SJCRH30 (cell line): ENCODE data around the gene APBB2. TPM values are rescaled to one million over a fixed set of nuclear protein-coding genes. Genes with fewer than 3 reads are reported as not detected.

ENCODE experiments used
- DNase-seq, 2 experiments: peaks; one replicate each; pipeline ENCODE4 v3.0.0-alpha.2; 2015 to 2020
- H3K27ac ChIP-seq: fragments of 250-450 bp; sonication (Bioruptor Pico); 2 replicates; pipeline ENCODE4 v1.5.1; 2020; ENCODE audit warnings: mild to moderate bottlenecking, moderate library complexity
- H3K27me3 ChIP-seq: fragments of 250-450 bp; sonication (Bioruptor Pico); 2 replicates; pipeline ENCODE4 v1.5.1; 2020; ENCODE audit warnings: mild to moderate bottlenecking, moderate library complexity
- H3K36me3 ChIP-seq: fragments of 250-450 bp; sonication (Bioruptor Pico); 2 replicates; pipeline ENCODE4 v1.5.1; 2020; ENCODE audit warnings: mild to moderate bottlenecking, moderate library complexity
- H3K4me1 ChIP-seq: fragments of 250-450 bp; sonication (Bioruptor Pico); 2 replicates; pipeline ENCODE4 v1.5.1; 2020; ENCODE audit warnings: mild to moderate bottlenecking, moderate library complexity
- H3K4me3 ChIP-seq: fragments of 250-450 bp; sonication (Bioruptor Pico); 2 replicates; pipeline ENCODE4 v1.5.1; 2020; ENCODE audit warnings: mild to moderate bottlenecking, moderate library complexity
- H3K9me3 ChIP-seq: fragments of 250-450 bp; sonication (Bioruptor Pico); replicated peaks from 2 replicates; pipeline ENCODE4 v1.5.1; 2020; ENCODE audit warnings: mild to moderate bottlenecking, moderate library complexity
- total RNA-seq: library from RNA; depleted of rRNA; stranded (reverse); fragments of >200 nt; shearing (Covaris generic); gene quantifications from 2 replicates; pipeline ENCODE4 v1.2.3, GENCODE V29; 2014

The APBB2 gene
- total RNA-seq, 1 experiment from 2014 or later = 89.7 TPM

DNA sequence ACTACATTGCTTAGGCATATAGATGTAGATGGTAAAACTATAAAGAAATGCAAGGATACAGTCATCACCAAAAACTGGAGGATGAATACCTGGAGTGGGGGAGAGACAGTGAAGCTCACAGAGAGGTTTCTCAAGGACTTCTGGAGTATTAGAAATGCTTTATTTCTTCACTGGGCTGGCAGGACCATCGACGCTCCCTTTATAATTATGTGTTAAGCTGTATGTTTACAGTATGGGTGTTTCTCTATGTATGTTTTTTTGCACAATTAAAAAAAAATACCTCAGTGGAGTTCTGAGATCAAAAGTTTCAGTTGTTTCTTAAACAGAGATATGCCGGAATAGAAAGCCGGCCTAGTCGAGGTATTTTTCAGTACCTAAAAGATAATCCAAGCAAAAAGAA, 263.3 kb downstream of the APBB2 start:
- Histone ChIP-seq H3K4me1 (no peaks in the 10 kb centered on the region), H3K4me3 (no peak overlapping the region), H3K9me3 (no peaks in the 10 kb centered on the region), H3K27me3 (no peaks in the 10 kb centered on the region), H3K27ac (no peak overlapping the region), H3K36me3 (peaks cover 2% of the 10 kb centered on the region; the same call in 1 of the 2 replicates)
- no peak for DNase-seq

DNA sequence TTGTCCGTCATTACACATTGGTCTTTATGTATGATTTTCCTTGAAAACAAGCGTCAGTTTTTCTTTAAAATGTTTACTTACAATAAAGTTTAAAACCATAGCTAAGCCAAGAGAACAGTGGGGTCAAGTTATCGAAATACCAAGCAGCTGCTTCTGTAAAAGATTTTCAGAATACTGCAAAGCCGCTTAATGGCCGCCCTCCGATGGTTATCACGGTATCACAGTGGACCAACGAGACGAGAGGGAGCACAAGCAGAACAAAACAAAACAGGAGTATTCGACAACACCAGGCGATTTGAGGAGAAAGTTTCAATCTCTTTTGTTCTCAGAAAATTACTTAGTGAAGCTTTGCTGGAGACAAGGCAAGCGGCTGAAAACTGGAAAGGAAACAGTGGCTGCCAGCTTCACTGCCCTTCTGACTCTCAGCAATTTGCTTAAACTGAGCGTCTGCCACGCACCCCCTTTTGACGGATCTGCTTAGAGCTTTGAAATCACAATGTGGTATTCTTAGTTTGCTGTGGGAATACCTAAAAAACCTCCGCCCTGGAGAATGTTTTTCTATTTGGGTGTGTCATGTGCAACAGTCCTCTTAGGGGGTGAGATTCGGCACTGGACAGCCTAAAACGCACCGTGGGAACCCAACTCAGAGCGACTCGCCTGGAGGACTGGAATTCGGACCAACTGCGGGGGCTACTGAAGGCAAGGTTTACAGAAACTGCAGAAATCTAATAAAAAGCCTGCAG, 264.8 kb downstream of the APBB2 start:
- no peaks in the 10 kb centered on the region for H3K27me3 ChIP-seq
- no peaks in the 10 kb centered on the region for H3K4me1 ChIP-seq
- H3K27ac ChIP-seq = no peak overlapping the region
- no peak overlapping the region for H3K4me3 ChIP-seq
- H3K36me3 ChIP-seq = peaks cover 2% of the 10 kb centered on the region
- H3K9me3 ChIP-seq = no peaks in the 10 kb centered on the region
- no peak for DNase-seq

DNA sequence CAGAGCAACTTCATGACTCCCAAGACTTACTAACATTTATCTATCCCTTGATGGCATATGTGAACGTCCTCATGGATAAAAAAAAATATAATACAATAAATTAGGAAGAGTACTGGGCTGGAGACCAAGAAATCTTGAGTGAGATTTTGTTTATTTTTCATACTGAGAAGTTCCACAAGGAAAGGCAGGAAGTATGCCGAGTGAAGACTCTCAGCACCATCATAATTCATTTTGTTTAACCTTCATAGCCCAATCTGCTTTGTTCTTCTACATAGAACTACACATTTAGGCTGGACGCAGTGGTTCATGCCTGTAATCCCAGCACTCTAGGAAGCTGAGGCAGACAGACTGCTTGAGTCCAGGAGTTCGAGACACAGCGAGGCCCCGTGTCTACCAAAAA, 266.3 kb downstream of the APBB2 start:
- DNase-seq = no peak
- no peak overlapping the region for H3K27ac ChIP-seq
- peaks cover 5% of the 10 kb centered on the region for H3K36me3 ChIP-seq
- no peaks in the 10 kb centered on the region for H3K27me3 ChIP-seq
- H3K4me1 ChIP-seq = no peaks in the 10 kb centered on the region
- no peaks in the 10 kb centered on the region for H3K9me3 ChIP-seq
- H3K4me3 ChIP-seq = no peak overlapping the region

DNA sequence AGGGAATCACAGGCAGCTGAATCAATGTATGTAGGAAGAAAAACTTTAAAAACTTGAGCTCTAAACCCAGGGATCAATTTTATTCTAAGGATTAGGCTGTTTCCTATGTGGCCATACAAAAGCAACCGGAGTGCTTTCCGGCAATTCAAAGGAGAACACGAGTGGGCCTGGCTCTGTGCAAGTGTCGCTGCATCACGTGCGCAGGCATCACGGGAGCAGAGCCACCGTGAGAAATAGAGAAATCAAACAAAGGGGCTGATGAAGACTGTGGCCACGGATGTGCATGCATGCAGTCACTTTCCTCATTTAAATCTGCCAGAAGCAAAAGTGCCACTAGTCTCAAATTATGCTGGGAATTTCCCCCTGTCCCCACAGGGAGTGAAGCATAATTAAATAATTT, 267.7 kb downstream of the APBB2 start:
- no peak overlapping the region for H3K27ac ChIP-seq
- no peaks in the 10 kb centered on the region for H3K4me1 ChIP-seq
- H3K4me3 ChIP-seq = no peak overlapping the region
- H3K27me3 ChIP-seq = no peaks in the 10 kb centered on the region
- H3K36me3 ChIP-seq = peaks cover 7% of the 10 kb centered on the region
- no peak for DNase-seq
- no peaks in the 10 kb centered on the region for H3K9me3 ChIP-seq

DNA sequence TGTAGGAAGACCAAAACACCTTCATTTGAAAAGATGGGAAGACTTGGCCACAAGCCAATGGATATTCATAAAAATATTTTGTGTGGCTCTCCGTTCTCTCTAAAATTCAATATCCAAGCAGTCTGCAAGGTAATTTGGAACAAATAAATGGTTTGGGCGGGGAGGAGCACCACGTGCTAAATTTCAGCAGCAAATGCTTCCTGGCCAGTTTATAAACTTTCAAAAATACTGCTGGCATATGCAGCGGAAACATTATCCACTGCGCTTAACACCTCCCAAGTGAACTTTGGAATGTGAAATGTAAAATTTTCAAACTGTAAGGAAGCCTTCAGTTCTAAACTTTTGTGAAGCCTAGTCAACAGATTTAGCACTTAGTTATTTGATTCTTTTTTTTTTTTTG, 273.6 kb downstream of the APBB2 start:
- no peak for DNase-seq
- Histone ChIP-seq H3K36me3 (peaks cover 21% of the 10 kb centered on the region), H3K4me3 (no peak overlapping the region), H3K27me3 (no peaks in the 10 kb centered on the region), H3K9me3 (no peaks in the 10 kb centered on the region), H3K4me1 (no peaks in the 10 kb centered on the region), H3K27ac (no peak overlapping the region)

DNA sequence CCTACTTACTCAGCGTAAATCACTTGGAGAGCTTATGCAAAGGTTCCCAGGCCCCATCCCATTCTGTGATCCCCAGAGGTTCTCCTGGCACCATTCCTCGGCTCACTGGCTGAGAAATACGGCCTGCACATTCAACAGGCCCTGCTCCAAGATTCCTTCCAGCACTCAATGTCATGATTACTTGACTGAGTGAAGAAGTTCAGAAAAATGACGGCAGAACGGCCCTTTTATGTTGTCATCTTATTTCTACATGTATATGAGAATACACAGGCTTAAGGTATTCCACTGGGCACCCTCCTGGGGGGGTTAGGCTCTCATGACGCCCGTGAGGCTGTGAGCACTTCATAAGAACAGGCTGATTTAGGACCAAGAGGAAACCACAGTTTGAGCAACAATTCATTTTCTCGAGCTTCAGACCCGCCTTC, 274.0 kb downstream of the APBB2 start:
- Histone ChIP-seq H3K4me1 (no peaks in the 10 kb centered on the region), H3K36me3 (peaks cover 21% of the 10 kb centered on the region), H3K4me3 (no peak overlapping the region), H3K9me3 (no peaks in the 10 kb centered on the region), H3K27ac (no peak overlapping the region), H3K27me3 (no peaks in the 10 kb centered on the region)
- no peak for DNase-seq

DNA sequence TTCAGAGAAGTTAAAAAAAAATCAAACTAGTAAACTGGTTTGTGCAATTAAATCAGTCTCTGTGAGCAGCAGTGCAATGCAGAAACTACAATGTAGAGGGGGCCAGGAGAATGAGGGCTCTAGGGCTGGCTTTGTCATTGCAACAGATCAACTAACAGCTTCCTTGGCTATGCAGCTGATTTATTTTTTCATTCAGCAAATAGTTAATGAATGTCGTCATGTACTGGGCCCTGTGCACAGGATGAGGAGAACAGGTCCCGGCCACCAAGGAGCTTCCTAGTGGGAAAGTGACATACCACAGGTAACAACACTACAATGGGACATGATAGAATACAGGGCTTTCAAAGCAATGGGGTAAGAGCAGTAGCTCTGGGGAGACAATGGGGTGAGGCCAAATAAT, 274.5 kb downstream of the APBB2 start:
- H3K27ac ChIP-seq = no peak overlapping the region

DNA sequence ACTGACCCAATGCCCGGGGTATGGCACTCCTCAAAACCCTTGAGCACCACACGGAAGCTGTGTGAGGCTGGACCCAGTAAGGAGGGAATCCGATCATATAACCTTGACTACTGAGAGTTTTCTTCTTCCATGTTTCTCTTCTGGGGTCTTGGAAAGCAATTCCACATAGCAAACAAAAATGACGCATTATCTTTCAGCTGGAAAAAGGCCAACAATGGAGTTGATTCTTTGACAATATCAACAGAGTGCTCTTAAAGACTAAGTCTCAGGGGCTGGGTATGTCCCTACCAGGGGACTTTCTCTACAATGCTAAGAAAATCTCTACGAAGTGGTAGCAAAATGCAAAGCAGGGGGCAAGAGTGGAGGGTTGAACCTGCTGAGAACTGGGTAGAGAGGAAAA, 276.0 kb downstream of the APBB2 start:
- Histone ChIP-seq H3K9me3 (no peaks in the 10 kb centered on the region), H3K36me3 (peaks cover 22% of the 10 kb centered on the region), H3K4me3 (no peak overlapping the region), H3K4me1 (no peaks in the 10 kb centered on the region), H3K27ac (no peak overlapping the region), H3K27me3 (no peaks in the 10 kb centered on the region)
- no peak for DNase-seq

More for the DNA sequence above, 274.5 kb downstream of the APBB2 start:
- H3K27me3 ChIP-seq = no peaks in the 10 kb centered on the region
- no peak overlapping the region for H3K4me3 ChIP-seq
- no peaks in the 10 kb centered on the region for H3K4me1 ChIP-seq
- no peaks in the 10 kb centered on the region for H3K9me3 ChIP-seq
- H3K36me3 ChIP-seq = peaks cover 21% of the 10 kb centered on the region
- no peak for DNase-seq

DNA sequence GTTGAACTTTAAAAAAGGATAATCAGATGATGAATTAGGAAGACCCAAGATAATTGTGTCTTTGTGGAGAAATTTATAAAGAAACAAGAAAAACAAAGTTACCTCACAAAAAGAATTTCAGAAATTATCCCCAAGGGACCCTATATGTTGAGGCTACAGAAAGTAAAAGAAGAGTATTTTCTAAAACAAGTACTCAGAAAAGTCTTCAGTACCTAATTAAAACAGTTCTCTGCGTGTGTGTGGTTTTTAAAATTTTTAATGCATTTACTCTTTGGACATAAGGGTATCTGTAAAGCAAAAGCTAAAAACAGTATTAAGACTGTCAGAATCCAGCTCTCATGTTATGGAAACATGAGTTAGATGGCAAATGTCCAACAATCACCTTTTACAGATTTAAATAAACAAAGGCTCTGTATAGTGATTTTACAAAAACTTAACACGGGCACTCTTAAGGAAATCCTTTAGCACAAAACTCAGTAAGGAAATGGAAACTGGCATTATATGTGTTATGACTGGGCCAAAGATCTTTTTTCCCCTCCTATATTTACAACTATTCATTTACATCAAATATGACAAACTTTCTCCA, 277.1 kb downstream of the APBB2 start:
- Histone ChIP-seq H3K36me3 (peaks cover 22% of the 10 kb centered on the region), H3K27me3 (no peaks in the 10 kb centered on the region), H3K4me1 (no peaks in the 10 kb centered on the region), H3K4me3 (no peak overlapping the region), H3K9me3 (no peaks in the 10 kb centered on the region), H3K27ac (no peak overlapping the region)
- DNase-seq = no peak

DNA sequence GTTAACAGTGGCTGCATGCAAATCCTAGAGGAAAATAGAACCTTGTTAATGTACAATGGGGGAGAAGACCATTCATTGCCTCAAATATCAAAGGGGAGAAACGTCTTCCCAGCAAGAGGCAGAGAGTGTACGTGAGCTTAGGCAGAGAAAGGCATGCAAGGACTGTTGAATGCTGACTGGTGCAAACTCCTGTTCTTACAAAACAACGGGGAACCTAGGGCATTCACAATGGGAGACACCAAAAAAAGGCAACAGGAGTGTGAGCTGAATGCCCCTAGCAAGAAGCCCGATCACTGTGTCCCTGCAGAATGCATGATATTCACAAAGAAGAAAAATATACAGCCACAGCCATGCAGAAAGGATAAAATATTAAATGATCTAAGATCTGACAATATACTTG, 279.7 kb downstream of the APBB2 start:
- no peak for DNase-seq
- Histone ChIP-seq H3K27me3 (no peaks in the 10 kb centered on the region), H3K4me1 (no peaks in the 10 kb centered on the region), H3K9me3 (no peaks in the 10 kb centered on the region), H3K4me3 (no peak overlapping the region), H3K27ac (no peak overlapping the region), H3K36me3 (peaks cover 16% of the 10 kb centered on the region)

DNA sequence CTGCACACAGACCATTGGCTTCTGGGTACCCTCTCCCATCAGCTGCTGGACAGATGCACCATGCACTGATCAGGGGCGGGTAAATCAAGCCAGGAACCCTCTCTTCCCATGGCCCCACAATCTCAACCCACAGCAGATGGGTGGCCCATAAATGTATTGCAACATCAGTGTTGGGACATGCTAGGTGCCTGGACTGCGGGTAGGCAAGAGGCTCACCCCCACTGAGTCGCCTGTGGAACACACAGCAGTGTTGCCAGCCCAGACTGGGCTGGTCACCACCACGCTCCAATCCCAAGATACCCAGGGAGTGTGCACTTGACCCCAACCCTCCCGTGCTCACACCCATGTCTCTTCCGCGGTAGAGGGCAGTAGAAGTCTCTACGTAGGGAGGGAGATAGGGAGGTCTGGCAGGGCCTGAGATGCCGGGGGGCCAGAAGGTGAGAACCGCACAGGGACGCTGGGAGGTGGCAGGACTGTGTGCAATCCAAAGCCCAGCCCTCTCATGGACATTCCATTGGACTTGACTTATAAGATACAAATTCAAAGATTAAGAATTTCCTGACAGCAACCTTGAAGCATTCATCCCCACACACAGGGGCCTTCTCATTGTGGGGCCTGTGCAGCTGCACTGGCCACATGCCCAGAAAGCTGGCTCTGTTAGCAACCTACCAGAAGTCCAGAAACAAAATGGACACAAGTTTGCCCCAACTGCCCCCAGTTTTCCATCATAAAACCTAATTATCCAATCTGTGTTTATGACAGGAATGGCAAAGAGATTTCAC, 280.9 kb downstream of the APBB2 start:
- Histone ChIP-seq H3K4me3 (no peak overlapping the region), H3K9me3 (no peaks in the 10 kb centered on the region), H3K27me3 (no peaks in the 10 kb centered on the region), H3K36me3 (peaks cover 16% of the 10 kb centered on the region), H3K4me1 (no peaks in the 10 kb centered on the region), H3K27ac (no peak overlapping the region)
- no peak for DNase-seq

DNA sequence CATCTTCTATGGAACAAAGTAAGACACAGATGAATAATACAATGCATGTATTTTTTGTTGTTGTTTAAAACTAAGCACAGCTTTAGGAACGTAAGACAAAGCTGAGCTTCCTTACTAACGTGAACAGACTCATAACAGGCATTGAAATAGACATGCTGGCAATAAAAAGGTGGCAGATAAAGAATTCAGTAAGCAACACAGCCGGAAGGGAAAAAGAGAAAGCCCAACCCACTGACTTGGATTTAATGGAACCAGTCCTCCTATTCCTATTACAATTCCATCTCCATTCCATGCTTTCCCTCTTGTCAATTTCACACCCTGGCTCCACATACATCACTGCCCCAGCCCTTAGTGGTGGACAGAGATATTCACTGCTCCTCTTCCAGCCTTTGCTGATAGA, 282.5 kb downstream of the APBB2 start:
- Histone ChIP-seq H3K4me1 (no peaks in the 10 kb centered on the region), H3K4me3 (no peak overlapping the region), H3K36me3 (peaks cover 16% of the 10 kb centered on the region), H3K9me3 (no peaks in the 10 kb centered on the region), H3K27me3 (no peaks in the 10 kb centered on the region), H3K27ac (no peak overlapping the region)
- DNase-seq = no peak

DNA sequence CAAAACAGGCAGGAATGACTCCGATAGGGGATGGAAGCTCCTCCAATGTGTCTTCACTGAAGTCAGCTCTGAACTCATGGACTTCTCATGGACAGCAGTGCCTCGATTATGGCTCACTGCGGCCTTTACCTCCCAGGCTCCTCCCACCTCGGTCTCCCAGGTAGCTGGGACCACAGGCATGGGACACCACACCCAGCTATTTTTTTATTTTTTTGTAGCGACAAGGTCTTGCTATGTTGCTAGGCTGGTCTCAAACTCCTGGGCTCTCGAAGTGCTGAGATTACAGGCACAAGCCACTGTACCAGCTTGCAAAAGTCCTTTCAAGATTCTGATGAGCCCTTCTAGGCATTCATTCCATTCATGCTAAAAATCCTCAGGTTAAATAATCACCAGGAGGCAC, 283.1 kb downstream of the APBB2 start:
- no peaks in the 10 kb centered on the region for H3K4me1 ChIP-seq
- H3K27ac ChIP-seq = no peak overlapping the region
- H3K36me3 ChIP-seq = peaks cover 14% of the 10 kb centered on the region
- H3K27me3 ChIP-seq = no peaks in the 10 kb centered on the region
- no peaks in the 10 kb centered on the region for H3K9me3 ChIP-seq
- no peak overlapping the region for H3K4me3 ChIP-seq
- no peak for DNase-seq

DNA sequence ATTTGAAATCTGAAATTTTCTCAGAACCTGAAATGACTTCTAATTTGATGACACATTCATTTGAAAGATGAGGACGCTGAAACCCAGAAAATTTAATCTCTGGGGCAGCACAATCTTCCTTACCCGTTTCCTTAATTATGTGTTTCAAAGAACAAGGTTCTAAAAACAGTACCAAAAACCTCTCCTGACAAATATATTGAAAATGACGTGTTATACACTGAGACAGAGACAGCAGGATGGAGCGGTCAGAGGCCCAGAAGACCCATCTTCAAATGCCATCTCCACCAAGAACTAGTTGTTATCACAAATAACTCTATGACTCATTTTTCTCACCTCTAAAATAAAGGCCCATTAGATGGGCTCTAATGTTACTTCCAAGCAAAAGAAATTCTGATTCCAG, 287.3 kb downstream of the APBB2 start:
- Histone ChIP-seq H3K4me3 (no peak overlapping the region), H3K36me3 (peaks cover 10% of the 10 kb centered on the region; the same call in 1 of the 2 replicates), H3K27ac (no peak overlapping the region), H3K9me3 (no peaks in the 10 kb centered on the region), H3K4me1 (no peaks in the 10 kb centered on the region), H3K27me3 (no peaks in the 10 kb centered on the region)
- no peak for DNase-seq

DNA sequence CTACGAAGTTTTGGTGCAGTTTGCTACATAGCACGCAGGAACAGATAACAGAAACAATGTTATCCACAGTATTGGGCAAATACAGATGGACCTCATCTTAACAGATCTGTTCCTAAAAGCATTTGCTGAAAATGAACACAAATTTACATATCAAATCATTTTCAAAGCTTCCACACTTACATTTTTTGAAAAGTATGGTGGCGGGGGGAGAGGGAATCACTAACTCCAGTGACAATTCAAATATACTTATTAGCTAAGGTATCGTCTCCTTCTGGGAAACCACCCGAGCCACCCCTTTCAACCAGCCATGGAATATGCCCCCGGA, 289.6 kb downstream of the APBB2 start:
- Histone ChIP-seq H3K27ac (no peak overlapping the region), H3K36me3 (peaks cover 15% of the 10 kb centered on the region), H3K27me3 (no peaks in the 10 kb centered on the region), H3K4me1 (no peaks in the 10 kb centered on the region), H3K4me3 (no peak overlapping the region), H3K9me3 (no peaks in the 10 kb centered on the region)
- no peak for DNase-seq
